SK-N-MC (cell line): ENCODE data around the gene VOPP1.

Experiments
- DNase-seq: peaks from one replicate; pipeline ENCODE4 v3.0.0-alpha.2; 2011; ENCODE audit warnings: low read depth, low spot score
- H3K27ac ChIP-seq: fragments of 200-600 bp; sonication (generic); 2 replicates; pipeline ENCODE4 v1.5.1; 2016; ENCODE audit warnings: mixed run types
- H3K36me3 ChIP-seq: fragments of 200-600 bp; sonication (generic); 2 replicates; pipeline ENCODE4 v1.6.1; 2017; ENCODE audit warnings: antibody characterized with exemption, low read length, mixed read lengths; ENCODE audit not compliant: insufficient read depth
- H3K4me3 ChIP-seq: fragments of 200-600 bp; sonication (generic); 2 replicates; pipeline ENCODE4 v1.5.1; 2016
- H3K9ac ChIP-seq: fragments of 200-600 bp; sonication (generic); 2 replicates; pipeline ENCODE4 v1.8.0; 2017; ENCODE audit warnings: mixed run types, mixed read lengths; ENCODE audit not compliant: insufficient read length
- H3K9me3 ChIP-seq: fragments of 200-600 bp; sonication (generic); 2 replicates; pipeline ENCODE4 v1.6.1; 2017; ENCODE audit warnings: low read depth, mild to moderate bottlenecking, antibody characterized with exemption, low read length, moderate library complexity, mixed read lengths
- EZH2 ChIP-seq: fragments of 200-600 bp; sonication (generic); IDR thresholded peaks from one replicate; pipeline ENCODE4 v1.6.1; 2017; ENCODE audit warnings: antibody characterized with exemption
- FOXP2 ChIP-seq: optimal IDR thresholded peaks from 2 replicates; pipeline ENCODE3; 2011; ENCODE audit warnings: mild to moderate bottlenecking, moderate library complexity; ENCODE audit not compliant: insufficient read depth; ENCODE audit errors: extremely low read length, control extremely low read depth
- POLR2AphosphoS5 ChIP-seq: IDR thresholded peaks from 2 replicates; pipeline ENCODE4 v1.6.1; 2012; ENCODE audit warnings: mild to moderate bottlenecking, low read depth, low read length, borderline replicate concordance

VOPP1 gene

GRCh38 chr7:55521512-55521911 lies 50.8 kb downstream of the VOPP1 start:
- Histone ChIP-seq H3K9ac (no peak overlapping the region), H3K27ac (no peak overlapping the region), H3K4me3 (no peak overlapping the region), H3K36me3 (peaks cover 4% of the 10 kb centered on the region; the same call in 1 of the 2 replicates), H3K9me3 (no peaks in the 10 kb centered on the region)
- TF ChIP-seq EZH2 (no peak), FOXP2 (no peak), POLR2AphosphoS5 (no peak)
- no peak for DNase-seq

DNA sequence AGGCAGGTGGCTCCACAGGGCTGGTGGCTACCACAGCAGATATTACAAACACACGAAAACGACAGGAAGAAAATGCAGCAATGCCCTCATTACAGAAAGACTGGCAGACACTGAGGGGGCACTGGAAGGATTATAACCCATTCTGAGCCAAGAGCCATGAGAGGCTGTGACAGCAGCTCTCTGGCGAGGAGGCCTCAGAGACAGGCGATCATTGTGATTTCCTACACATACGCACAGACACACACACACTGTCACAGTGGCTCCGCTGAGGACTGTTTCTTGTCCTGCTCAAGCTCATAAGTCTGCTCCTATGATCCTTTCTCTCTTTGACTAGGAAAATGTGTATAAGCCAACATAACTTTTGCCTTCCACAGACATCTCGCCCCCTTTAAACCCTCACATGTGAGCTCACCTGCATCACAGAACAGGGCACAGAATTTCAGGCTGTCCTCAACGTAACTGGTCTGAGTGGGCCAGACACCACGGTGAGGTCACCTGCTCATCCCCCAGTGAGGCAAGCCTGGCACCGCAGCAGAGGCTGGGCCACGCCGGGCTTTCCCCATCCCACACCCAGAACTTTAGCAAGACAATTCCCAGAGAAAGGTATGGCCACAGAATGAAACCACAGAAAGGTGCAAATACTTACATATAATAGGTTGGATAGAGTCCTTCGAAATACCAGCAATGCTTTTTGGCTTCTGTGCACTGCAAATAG lies 51.7 kb downstream of the VOPP1 start:
- H3K9ac ChIP-seq = no peak overlapping the region
- TF ChIP-seq EZH2 = no peak
- TF ChIP-seq POLR2AphosphoS5 = no peak
- TF ChIP-seq FOXP2 = no peak
- H3K9me3 ChIP-seq = no peaks in the 10 kb centered on the region
- H3K36me3 ChIP-seq = peaks cover 4% of the 10 kb centered on the region; the same call in 1 of the 2 replicates
- no peak for DNase-seq
- no peak overlapping the region for H3K4me3 ChIP-seq
- H3K27ac ChIP-seq = no peak overlapping the region

DNA sequence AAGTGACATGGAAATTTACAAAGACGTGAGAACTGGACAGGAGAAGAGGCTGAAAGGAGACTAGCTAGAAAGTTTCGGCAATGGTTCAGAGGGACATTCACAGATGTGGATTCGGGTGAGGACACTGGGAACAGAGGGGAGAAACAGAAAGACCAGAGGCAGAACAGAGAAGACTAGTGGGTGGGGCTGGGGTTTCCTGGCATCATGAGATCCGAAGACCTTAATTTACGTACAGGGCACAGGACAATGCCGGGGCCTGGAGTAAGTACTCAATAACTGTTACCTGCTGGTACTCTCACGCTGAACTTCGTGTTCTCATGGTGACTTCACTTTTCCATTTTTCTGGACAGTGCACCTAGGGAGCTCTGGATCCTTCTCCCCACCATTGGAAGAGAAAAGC lies 53.5 kb downstream of the VOPP1 start:
- no peak overlapping the region for H3K27ac ChIP-seq
- no peak overlapping the region for H3K4me3 ChIP-seq
- no peak for DNase-seq
- no peak overlapping the region for H3K9ac ChIP-seq
- peaks cover 4% of the 10 kb centered on the region; the same call in 1 of the 2 replicates for H3K36me3 ChIP-seq
- TF ChIP-seq POLR2AphosphoS5 = no peak
- TF ChIP-seq EZH2 = no peak
- no peak for TF ChIP-seq FOXP2
- H3K9me3 ChIP-seq = no peaks in the 10 kb centered on the region

DNA sequence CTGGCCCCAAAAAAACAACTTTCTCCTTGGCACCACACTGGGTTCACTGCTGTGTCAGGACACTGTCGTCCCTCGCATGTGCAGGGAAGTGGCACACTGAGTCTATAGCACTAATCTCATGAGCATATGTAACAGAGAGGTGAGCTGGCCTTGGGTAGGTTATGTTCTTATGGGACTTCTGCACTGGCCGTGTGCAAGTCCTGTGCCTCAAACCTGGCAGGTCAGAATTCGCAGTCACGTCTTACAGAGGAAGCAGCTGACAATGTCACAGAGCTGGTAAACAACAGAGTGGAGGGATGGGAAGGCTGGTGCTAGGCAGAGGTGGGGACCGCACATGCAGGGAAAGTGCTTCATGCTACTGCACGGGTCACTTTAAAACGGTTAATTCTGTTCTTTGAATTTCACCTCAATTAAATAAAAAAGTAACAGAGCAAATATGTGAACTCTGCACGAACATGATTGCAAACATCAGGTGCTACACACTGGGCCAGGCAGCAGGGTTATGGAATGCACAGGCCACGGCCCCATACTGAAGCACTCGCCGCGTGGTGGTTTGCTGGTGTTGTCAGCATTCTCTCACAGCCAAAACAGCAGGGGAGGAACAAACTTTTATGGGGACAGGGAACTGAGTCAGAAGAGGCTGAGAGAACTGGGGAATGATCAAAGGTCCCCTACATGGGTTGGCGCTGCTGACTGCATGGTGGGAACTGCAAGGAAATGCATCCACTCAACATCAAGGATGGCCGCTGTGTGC lies 54.2 kb downstream of the VOPP1 start:
- no peaks in the 10 kb centered on the region for H3K9me3 ChIP-seq
- no peak for DNase-seq
- peaks cover 4% of the 10 kb centered on the region; the same call in 1 of the 2 replicates for H3K36me3 ChIP-seq
- TF ChIP-seq POLR2AphosphoS5 = no peak
- TF ChIP-seq FOXP2 = no peak
- TF ChIP-seq EZH2 = no peak
- no peak overlapping the region for H3K27ac ChIP-seq
- no peak overlapping the region for H3K9ac ChIP-seq
- H3K4me3 ChIP-seq = no peak overlapping the region

DNA sequence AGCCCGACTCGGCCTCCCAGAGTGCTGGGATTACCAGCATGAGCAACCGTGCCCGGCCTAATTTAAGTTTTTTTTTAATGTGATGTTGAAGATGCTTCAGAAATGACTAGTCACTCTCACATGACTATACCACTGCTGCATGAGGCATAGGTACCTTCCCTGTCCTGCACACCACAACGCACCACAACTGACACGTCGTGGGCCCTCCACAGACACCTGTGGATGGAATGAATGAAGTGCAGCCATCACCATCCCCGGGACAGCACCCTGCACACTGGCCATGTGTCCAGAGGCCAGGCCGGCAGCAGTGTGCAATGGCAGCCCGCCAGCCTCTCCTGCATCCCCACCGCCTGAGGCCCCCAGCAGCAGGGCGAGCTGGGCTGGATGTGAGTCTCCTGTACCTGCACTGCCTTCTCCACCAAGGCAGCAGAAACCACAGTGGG lies 55.1 kb downstream of the VOPP1 start:
- Histone ChIP-seq H3K36me3 (peaks cover 4% of the 10 kb centered on the region; the same call in 1 of the 2 replicates), H3K9me3 (no peaks in the 10 kb centered on the region), H3K4me3 (no peak overlapping the region), H3K9ac (no peak overlapping the region), H3K27ac (no peak overlapping the region)
- TF ChIP-seq POLR2AphosphoS5 (no peak), EZH2 (no peak), FOXP2 (no peak)
- no peak for DNase-seq

DNA sequence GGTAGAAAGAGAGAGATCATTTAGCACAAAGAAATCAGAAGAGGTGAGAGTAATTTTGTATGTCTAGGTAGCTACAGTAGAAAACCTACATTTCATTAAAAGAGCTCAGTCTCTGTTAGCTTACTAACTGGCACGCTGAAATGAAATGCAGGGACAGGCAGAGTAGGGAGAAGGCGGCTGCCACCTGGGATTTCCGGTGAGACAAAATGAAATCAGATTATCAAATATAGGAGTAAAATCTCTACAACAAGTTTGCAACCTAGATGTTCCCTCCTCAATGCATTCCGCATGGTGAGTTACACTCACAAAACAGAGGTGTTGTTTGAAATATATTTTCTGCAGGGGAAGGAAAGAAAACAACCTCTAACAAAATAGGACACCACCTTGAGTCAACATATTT lies 55.9 kb downstream of the VOPP1 start:
- H3K36me3 ChIP-seq = peaks cover 4% of the 10 kb centered on the region; the same call in 1 of the 2 replicates
- no peak overlapping the region for H3K9ac ChIP-seq
- TF ChIP-seq FOXP2 = no peak
- TF ChIP-seq EZH2 = no peak
- no peak for TF ChIP-seq POLR2AphosphoS5
- no peak for DNase-seq
- no peak overlapping the region for H3K4me3 ChIP-seq
- H3K27ac ChIP-seq = no peak overlapping the region
- H3K9me3 ChIP-seq = no peaks in the 10 kb centered on the region

GRCh38 chr7:55515569-55516279 lies 56.6 kb downstream of the VOPP1 start:
- Histone ChIP-seq H3K36me3 (peaks cover 4% of the 10 kb centered on the region; the same call in 1 of the 2 replicates), H3K9ac (no peak overlapping the region), H3K27ac (no peak overlapping the region), H3K4me3 (no peak overlapping the region), H3K9me3 (no peaks in the 10 kb centered on the region)
- TF ChIP-seq POLR2AphosphoS5 = no peak
- no peak for TF ChIP-seq FOXP2
- TF ChIP-seq EZH2 = no peak
- no peak for DNase-seq
